Nephron (organoid): ENCODE results near the gene ZNF324.

Experiments used
- H3K27ac Mint-ChIP-seq, 3 experiments: 2 replicates each; pipeline ENCODE4 v1.8.0; 2020; ENCODE audit warnings: mixed read lengths in 3 of 3, mild to moderate bottlenecking in 2 of 3, moderate library complexity in 1 of 3
- H3K27me3 Mint-ChIP-seq: 2 replicates; pipeline ENCODE4 v1.8.0; 2021; ENCODE audit warnings: low read depth, mild to moderate bottlenecking, moderate library complexity, mixed read lengths
- H3K36me3 Mint-ChIP-seq: 2 replicates; pipeline ENCODE4 v1.8.0; 2020; ENCODE audit warnings: low read depth, mixed read lengths
- H3K4me1 Mint-ChIP-seq: 2 replicates; pipeline ENCODE4 v1.8.0; 2020; ENCODE audit warnings: mixed read lengths
- H3K4me3 Mint-ChIP-seq, 3 experiments: 2 replicates each; pipeline ENCODE4 v1.8.0; 2020; ENCODE audit warnings: mild to moderate bottlenecking in 3 of 3, mixed read lengths in 3 of 3, moderate library complexity in 2 of 3
- H3K9me3 Mint-ChIP-seq: 2 replicates; pipeline ENCODE4 v1.8.0; 2020; ENCODE audit warnings: mixed read lengths
- TF ChIP-seq, protein P1 (sequence below), 3 experiments: fragments of 200-600 bp; sonication (generic); IDR thresholded peaks; one replicate each; pipeline ENCODE4 v1.5.0; 2021; ENCODE audit warnings: antibody characterized with exemption in 3 of 3; ENCODE audit not compliant: unreplicated experiment in 3 of 3

Gene ZNF324

DNA sequence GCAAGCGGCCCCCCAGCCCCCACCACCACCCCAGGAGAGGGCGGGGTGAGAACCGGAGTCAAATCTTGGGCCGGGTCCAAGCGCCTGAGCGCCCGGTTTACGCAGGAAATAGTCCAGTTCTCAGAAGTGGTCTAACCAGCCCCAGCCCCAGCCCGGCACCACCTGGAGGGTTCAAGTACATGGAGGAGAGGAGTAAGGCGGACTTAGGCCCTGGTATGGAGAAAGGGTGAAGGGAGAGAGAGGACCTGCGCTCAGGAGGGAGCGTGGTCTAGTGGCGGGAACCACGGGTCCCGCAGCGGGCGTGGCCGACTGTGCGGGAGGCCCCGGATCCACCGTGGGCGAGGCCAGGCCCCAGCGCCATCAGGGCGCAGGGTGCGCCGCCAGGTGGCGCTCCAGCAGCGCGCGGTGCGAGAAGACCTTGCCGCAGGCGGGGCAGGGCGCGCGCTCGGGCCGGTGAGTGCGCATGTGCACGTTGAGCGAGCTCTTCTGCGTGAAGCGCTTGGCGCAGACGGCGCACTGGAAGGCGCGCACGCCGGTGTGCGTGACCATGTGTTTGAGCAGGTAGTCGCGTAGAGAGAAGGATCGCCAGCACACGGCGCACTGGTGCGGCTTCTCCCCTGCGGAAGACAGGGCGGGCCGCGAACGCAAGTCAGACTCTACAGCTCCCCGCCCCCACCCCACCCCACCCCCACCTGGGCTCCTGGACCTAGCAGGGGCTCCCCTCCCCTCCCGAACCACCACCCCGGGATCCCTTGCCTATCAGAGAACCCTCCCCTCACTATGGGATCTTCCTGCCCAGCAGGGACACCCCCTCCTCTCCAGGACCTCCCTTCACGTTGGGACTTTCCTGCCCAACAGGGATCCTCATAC, 47.0 kb downstream of the ZNF324 start:
- TF ChIP-seq, protein P1, sequence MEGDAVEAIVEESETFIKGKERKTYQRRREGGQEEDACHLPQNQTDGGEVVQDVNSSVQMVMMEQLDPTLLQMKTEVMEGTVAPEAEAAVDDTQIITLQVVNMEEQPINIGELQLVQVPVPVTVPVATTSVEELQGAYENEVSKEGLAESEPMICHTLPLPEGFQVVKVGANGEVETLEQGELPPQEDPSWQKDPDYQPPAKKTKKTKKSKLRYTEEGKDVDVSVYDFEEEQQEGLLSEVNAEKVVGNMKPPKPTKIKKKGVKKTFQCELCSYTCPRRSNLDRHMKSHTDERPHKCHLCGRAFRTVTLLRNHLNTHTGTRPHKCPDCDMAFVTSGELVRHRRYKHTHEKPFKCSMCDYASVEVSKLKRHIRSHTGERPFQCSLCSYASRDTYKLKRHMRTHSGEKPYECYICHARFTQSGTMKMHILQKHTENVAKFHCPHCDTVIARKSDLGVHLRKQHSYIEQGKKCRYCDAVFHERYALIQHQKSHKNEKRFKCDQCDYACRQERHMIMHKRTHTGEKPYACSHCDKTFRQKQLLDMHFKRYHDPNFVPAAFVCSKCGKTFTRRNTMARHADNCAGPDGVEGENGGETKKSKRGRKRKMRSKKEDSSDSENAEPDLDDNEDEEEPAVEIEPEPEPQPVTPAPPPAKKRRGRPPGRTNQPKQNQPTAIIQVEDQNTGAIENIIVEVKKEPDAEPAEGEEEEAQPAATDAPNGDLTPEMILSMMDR (IDR thresholded peaks at IDR 0.05; ENCODE audit: unreplicated experiment in 3 of 3) = peak; percentile 98 to 99 (median 99)
- peak overlapping the region; percentile 59 to 88 (median 84) for H3K27ac Mint-ChIP-seq
- H3K27me3 Mint-ChIP-seq = no peaks in the 10 kb centered on the region
- H3K9me3 Mint-ChIP-seq = no peaks in the 10 kb centered on the region
- H3K4me1 Mint-ChIP-seq = peaks cover 16% of the 10 kb centered on the region
- H3K36me3 Mint-ChIP-seq = peaks cover 7% of the 10 kb centered on the region
- peak overlapping the region; percentile 84 to 90 (median 89) for H3K4me3 Mint-ChIP-seq

DNA sequence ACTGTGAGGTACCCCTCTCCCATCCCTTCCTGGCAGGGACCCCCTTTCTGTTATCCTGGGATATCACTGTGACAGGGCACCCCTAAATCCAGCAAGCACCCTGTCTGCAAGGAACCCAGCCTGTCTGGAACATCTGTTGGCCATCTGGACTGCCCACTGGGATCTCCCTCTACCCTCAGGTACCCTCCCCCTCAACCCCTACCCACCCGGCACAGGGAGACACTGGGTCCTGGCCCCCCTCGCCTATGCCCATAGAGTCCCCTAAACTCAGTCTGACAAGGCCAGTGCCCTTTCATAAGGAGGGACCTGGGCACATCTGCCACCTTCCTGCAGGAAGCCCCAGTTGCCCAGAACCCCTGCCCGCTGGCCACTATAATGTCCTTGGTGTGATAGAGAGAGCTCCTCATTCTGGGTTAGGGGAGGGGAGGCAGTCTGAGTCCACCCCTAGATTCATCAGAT, 47.7 kb downstream of the ZNF324 start:
- peak overlapping the region; percentile 59 to 88 (median 84) for H3K27ac Mint-ChIP-seq
- H3K4me1 Mint-ChIP-seq = peaks cover 19% of the 10 kb centered on the region
- H3K27me3 Mint-ChIP-seq = no peaks in the 10 kb centered on the region
- peaks cover 7% of the 10 kb centered on the region for H3K36me3 Mint-ChIP-seq
- TF ChIP-seq, protein P1 (IDR thresholded peaks at IDR 0.05; ENCODE audit: unreplicated experiment in 3 of 3) = no peak
- no peaks in the 10 kb centered on the region for H3K9me3 Mint-ChIP-seq
- peak overlapping the region; percentile 84 to 90 (median 89) for H3K4me3 Mint-ChIP-seq

DNA sequence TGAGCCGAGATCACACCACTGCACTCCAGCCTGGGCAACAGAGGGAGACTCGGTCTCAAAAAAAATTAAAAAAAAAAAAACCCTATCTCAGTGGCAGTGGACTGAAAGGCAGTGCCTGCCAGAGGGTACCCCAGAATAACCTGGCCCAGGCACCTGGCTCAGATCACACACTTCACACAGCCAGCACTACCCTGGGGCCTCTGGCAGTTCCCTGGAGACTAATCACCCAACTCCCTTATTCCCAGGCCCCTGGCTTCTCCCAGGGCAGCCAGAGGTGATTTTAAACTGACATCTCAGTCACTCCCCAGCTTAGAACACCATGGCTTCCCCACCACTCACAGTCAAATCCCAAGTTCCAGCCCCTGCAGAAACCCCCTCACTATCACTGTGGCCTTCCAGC, 48.4 kb downstream of the ZNF324 start:
- Mint-ChIP-seq H3K36me3 (peaks cover 7% of the 10 kb centered on the region), H3K27me3 (no peaks in the 10 kb centered on the region), H3K27ac (peak overlapping the region; percentile 19 to 81 (median 51)), H3K4me3 (peak overlapping the region; percentile 60 to 79 (median 75)), H3K4me1 (peaks cover 25% of the 10 kb centered on the region), H3K9me3 (no peaks in the 10 kb centered on the region)
- TF ChIP-seq, protein P1 (IDR thresholded peaks at IDR 0.05; ENCODE audit: unreplicated experiment in 3 of 3) = no peak

DNA sequence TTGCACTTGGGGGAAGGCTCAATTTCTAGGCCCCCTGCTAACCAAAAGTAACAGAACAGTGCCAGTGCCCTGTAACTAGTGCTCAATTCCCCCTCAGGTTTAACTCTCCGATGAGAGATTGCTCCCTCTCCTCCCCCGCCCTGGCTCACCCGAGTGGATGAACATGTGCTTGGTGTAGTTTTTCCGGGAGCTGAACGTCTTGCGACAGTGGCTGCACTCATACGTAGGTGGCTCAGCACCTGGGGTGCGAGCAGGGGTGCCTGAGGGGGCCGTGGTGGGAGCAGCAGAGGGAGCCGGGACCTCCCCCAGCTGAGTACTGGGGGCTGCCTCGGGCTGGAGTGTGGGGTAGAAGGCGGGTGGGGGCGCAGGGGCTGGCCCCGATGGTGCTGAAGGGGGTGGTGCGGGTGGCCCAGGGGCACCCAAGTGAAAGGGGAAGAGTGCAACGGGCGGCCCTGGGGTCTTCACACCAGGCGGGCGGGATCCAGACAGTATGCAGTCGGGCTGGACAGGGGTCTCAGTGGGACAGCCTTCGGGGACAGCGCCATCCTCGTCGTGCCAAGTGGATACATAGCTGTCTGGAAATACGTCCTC, 49.5 kb downstream of the ZNF324 start:
- Mint-ChIP-seq H3K36me3 (peaks cover 7% of the 10 kb centered on the region), H3K9me3 (no peaks in the 10 kb centered on the region), H3K27ac (peak overlapping the region in 1 of 3 experiments; percentile 51), H3K27me3 (no peaks in the 10 kb centered on the region), H3K4me1 (peaks cover 30% of the 10 kb centered on the region), H3K4me3 (peak overlapping the region; percentile 60 to 79 (median 75))
- TF ChIP-seq, protein P1 (IDR thresholded peaks at IDR 0.05; ENCODE audit: unreplicated experiment in 3 of 3) = no peak

DNA sequence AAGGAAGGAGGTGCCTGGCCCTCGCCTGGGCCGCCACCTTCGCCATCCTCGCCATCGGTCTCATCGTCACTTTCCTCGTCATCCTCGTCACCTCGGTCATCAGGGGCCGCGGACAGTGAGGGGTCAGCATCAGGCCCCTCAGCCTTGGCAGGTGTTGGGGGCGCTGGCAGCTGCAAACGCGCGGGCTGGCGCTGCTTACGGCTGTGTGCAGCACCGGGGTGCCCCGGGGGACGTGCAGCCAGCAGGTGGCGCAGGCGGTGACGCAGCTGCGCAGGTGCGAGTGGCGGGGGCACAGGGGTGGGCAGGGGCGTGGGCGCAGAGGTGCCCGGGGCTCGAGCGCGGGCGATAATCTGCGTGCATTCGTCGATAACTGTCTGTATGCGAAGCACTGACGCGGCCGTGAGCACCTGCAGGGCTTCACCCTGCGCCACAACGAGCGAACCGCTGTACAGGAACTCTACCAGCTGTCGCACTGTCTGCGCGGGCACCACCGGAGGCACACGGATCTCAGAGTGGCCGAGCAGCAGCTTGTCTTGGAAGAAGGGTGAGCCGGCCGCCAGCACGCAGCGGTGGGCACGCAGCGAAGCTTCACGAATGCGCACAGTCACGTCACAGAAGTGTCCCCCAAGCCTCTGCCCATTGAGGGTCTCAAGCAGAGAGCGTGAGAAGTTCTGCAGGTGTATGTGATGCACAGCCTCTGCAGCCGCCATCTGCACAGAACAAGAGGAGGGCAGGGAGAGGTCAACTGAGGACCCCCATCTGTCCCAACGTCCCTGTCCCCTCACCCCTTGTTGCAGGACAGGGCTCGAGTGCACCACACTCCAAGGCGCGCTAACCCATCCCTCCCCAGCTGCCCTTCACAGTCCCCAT, 50.3 kb downstream of the ZNF324 start:
- Mint-ChIP-seq H3K4me1 (peaks cover 30% of the 10 kb centered on the region), H3K4me3 (peak overlapping the region; percentile 56 to 95 (median 90)), H3K9me3 (no peaks in the 10 kb centered on the region), H3K27me3 (no peaks in the 10 kb centered on the region), H3K27ac (peak overlapping the region in 1 of 3 experiments; percentile 100), H3K36me3 (peaks cover 7% of the 10 kb centered on the region)
- TF ChIP-seq, protein P1 (IDR thresholded peaks at IDR 0.05; ENCODE audit: unreplicated experiment in 3 of 3) = no peak
